Stimulated activated CD8-positive, alpha-beta memory T cell treated with anti-CD3 and anti-CD28 coated beads, Interleukin-4, amount 100 ng/mL, for 24 hours (primary cell): ENCODE measurements around the gene KCTD17.

Source experiments
- DNase-seq: peaks from one replicate; pipeline ENCODE4 v3.0.0-alpha.2; 2020; ENCODE audit warnings: low read depth

The KCTD17 gene

GRCh38 chr22:37103656-37104452, 52.3 kb downstream of the KCTD17 start:
- DNase-seq, result no peak

- DNase-seq, result no peak
Measured at GRCh38 chr22:37105154-37105553, 53.6 kb downstream of the KCTD17 start.

- no peak for DNase-seq
Measured at GRCh38 chr22:37105990-37106389, 54.4 kb downstream of the KCTD17 start.

- no peak for DNase-seq
Measured at GRCh38 chr22:37107816-37108621, 56.5 kb downstream of the KCTD17 start.

- DNase-seq, result no peak
Measured at GRCh38 chr22:37109242-37109917, 57.8 kb downstream of the KCTD17 start, which contains the start of gene TMPRSS6. TSS of gene TMPRSS6 (minus strand) at chr22:37109713. CDS start at chr22:37103417, 6,296 bp downstream.

- DNase-seq, result no peak
Measured at GRCh38 chr22:37111156-37111717, 59.7 kb downstream of the KCTD17 start.

GRCh38 chr22:37112084-37112728, 60.7 kb downstream of the KCTD17 start:
- no peak for DNase-seq
